GM18502 (cell line): Measurements from ENCODE around the gene SEMA3C.
"Not testable (repeated sequence)": the region's sequence is repeated elsewhere in the genome, so short reads cannot be mapped to it uniquely, and the experiment has no call there.

Experiments used
- ATAC-seq: cut with Tn5 transposase; IDR thresholded peaks from one replicate; pipeline ENCODE4 v1.9.1; 2021; ENCODE audit warnings: mild to moderate bottlenecking; ENCODE audit not compliant: unreplicated experiment, poor library complexity

SEMA3C gene

DNA sequence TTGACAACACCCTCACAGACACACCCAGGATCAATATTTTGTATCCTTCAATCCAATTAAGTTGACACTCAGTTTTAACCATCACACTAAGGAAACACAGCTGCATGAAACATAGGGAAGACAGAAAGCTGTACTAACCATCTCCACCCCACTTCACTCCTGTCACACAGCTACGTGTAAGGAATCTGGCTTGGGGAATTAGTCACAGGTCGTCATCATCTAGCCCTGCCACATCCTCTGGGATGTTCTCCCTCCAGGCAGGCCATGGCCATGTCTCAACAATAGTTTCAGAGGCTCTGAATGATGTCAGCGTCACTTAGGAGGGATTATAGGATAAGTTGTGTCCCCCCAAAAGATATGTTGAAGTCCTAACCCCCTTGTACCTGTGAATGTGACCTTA lies 10.8 kb upstream of the SEMA3C start:
- ATAC-seq = no peak

DNA sequence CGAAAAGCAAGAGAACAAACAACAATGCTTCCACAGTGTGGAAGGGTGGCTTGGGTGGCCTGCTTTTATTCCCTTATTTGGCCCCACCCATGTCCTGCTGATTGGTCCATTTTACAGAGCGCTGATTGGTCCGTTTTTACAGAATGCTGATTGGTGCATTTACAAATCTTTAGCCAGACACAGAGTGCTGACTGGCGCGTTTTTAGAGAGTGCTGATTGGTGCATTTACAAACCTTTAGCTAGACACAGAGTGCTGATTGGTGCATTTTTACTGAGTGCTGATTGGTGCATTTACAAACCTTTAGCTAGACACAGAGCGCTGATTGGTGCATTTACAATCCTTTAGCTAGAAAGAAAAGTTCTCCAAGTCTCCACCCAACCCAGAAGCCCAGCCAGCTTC lies 8.1 kb upstream of the SEMA3C start:
- ATAC-seq = not testable (repeated sequence)

DNA sequence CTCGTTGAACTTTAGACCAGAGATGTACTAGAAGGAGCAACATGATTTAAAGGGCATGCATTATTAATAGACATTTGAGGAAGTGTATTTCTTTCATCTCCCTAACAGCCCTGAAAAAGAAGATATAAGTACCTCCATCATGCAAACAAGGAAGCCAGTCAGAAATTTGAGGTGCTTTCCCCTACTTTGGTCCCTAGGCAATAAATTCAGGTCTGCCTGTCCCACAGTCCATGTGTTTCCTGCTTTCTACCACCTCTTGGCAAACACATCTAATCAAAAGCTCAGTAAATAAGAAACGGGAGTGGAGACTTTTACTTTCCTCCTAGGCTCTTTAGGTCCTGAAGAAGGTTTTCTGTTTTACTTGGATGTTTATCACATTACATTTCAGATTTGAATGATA lies 5.2 kb upstream of the SEMA3C start:
- ATAC-seq = no peak

DNA sequence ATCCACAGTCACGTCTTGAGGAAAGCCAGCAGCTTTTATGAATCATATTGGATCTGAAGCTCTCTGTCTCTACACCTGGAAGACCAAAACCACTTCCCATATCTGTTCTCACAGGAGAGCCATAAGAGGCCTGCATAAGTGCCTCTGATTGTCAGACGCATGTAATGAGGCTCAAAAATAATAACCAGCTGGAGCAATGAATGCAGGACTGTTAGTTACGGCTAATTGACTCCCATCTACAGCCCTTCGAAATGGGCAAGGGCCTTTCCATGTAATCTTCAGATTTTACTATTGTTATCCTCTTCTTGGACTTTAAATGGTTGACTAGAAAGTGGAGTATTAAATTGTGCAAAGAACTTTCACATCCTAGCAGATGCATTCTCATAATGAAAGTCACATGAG lies 4.4 kb upstream of the SEMA3C start:
- ATAC-seq = no peak

DNA sequence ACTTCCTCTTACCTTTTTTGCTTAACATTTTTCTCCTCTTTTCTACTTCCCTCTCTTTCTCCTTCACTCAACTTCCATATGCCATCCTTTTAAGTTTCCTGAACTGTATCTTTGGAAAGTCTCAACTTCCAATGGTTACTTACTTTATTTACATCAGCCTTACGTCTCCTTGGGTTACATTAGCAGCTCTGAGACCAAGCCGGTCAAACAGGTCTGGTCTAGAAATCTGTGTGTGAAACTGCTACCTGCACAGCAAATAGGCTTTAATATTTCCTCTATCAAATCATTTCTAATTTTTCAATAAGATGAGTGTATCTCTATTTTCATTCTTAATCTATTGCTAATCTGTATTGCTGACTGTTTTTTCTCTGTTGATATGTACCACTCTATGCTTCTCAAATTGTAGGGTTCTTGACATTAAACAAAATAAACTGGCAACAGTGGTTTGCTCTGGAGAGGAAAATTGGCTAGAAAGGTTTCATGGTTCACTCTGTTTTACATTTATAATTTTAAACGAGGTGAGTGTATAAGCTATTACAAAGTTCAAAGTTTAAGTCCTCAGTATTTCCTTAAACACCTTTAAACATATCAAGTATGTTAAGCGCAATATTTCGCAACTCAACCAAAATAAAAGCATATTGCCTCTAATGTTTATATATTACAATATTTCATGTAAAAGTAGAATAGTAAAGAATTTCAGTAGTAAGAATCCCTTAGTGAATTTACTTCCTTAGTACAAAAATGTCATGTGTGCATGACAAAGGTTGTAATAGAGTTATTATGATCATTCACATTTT lies 3.6 kb upstream of the SEMA3C start:
- no peak for ATAC-seq

DNA sequence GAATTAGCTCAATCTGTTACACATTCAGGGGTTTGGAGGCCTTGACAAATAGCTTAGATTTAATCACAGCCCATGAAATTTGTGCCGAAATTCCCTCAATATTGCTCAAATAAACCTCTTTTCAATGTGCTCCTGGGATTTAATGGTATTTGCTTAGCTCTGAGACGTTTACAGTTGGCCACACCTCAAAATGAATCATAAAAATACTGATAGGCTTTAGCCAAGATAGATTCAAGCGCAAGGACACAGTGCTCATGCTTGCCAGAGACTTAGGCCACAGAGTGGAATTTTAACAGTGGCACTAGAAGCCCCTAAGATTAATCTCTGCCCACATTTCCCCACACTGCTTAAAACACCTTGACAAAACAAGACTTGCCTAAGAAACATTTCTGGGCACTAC lies 2.3 kb upstream of the SEMA3C start:
- ATAC-seq = no peak

DNA sequence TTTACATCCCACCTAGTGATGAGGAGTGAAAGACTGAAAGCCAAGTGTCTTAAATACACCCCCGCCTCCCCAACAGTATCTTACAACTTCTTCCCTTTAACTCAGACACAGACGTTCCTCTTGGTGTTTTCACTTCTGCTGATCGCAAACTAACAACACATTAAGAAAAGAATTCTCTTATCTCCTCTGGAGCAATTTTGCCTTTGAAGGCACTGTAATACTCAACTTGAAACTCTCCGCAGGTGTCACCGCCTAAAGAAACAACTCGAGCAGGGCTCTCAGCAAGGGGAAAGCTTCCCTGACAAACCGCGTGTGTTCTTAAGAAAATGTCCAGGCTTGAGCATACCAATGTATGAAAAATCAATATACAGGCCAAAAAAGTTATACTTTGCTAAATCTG lies 452 bp downstream of the SEMA3C start:
- no peak for ATAC-seq

DNA sequence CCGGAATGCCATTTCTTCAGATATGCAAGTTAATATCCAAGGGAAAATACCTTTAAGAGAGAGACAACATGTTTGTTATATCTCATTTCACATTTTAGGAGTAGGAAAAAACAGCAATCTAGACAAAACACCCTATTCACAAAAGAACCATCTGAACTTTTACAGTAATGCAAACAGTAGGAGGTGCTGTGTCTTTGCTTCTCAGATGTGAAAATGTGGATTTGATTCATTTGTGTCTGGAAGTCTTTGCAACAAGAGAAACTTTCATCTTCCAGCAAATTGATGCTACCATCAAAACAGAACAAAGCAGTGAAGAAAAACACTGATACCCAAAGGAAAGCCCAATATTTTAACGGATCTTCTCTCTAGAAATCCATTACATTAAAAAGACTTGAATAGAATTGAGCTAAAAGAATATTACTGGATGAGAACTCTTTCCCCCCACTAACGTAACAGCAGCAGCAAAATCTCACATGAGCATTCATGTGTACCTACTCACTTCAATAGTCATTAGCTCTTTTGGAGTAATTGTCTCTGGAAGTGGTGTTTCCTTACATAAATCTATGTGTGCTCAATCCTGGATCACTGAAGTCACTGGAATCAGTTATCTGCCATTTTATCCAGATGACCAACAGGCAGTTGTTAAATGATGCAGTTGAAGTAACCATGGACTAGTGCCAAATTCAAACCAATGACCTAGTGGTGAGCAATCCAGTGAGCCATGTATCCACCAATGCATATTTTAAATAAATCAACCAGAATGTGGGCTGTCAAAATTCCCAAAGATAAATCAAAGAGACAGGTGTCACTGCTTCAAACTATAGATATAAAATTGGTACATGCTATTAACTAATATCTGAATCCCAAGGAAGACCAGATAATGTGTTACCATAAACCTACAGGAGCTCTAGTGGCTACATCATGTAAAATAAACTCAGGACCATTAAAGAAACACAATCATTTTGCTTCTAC lies 1.8 kb downstream of the SEMA3C start:
- ATAC-seq = no peak

DNA sequence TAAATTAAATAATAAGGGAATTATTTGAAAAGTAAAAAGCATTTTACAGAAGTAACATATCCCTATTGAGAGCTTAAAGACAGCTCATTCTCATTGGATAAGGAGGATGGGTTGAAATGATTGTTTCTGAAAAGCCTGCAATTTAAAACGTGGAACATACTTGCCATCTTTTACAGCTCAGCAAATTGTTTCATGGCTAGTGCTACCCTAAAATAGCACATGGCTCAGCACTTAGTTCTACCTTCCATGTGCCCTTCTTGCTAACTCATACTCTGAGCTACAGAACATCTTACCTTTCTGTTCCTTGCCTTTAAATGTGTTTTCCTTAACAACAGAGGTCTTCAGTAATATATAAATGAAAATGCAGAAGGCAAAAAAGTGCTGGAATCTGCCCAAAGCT lies 8.6 kb downstream of the SEMA3C start:
- no peak for ATAC-seq

DNA sequence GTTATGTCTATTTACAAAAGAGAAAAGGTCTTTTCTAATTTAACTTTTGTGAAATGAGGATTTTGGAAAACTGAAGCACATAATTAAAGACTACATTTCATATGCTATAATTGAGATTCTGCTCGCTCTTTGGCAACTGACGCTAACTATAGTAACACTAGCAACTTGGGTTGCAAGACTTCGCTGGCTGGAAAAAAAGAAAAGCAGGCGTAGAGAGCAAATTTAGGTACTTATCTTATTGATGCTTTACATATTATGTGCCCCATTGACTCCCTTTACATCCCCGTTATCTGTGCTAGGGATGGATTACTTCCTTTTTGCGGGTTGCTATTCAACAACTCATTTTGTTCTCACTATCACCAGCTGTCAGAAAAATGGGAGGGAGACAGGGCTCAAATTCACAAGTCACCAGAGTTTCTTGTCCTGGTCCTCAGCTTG lies 10.5 kb downstream of the SEMA3C start:
- ATAC-seq = no peak

DNA sequence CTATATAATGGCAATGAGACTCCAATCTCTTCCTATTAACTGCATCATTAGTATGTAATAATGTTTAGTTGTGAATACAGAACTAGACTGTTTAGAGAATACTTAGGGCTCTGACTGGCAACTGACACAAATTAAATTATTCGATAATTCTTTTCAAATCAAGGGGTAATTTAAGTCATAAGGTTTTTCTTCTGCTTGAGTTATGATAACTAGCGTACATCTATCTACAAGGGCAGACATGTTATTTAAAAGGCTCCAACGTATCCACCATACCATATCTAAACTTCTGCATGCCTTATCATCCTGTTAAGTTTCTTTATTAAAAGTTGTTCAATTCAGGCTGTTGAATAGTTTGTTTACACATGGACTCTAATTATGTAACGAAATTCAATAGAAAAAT lies 11.2 kb downstream of the SEMA3C start:
- ATAC-seq = no peak

DNA sequence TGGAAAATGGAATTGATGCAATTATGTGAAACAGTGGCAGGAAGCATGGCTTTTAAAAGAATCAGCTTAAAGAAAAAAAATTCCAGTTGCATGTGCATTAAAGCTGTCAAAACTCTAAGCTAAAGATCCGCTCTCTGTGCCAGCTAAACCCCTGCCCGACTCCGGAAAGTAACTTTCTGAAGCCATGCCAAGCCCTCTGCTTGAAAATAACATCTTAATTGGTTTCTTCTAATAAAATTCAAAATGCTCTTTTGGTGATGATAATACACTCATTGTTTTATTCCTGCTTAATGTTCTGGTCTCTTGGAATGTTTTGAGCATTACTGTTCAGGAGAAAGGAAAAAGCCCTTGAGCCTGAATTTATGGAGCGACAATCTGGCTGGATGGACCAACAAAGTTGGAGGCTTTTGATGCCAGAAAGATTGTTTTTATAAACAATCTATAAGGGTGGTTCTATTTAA lies 11.7 kb downstream of the SEMA3C start:
- ATAC-seq = no peak

DNA sequence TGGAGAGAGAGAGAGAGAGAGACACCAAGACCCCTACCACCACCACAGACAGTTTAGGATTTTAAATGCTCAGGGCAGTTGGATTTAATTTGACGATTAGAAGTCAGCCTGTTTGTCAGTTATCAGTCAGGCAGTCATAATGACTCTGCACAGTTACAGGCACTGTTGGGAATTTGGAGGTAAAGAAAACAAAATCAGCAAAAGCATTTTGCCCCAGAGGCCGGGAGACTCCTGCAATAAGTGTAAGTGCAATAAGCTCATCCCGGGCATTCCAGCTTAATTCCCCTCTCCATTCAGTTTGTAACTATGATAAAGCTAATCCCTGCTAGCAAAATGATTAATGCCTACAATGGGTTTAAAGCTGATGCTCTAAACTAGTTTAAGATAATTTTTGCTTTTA lies 13.5 kb downstream of the SEMA3C start:
- no peak for ATAC-seq

DNA sequence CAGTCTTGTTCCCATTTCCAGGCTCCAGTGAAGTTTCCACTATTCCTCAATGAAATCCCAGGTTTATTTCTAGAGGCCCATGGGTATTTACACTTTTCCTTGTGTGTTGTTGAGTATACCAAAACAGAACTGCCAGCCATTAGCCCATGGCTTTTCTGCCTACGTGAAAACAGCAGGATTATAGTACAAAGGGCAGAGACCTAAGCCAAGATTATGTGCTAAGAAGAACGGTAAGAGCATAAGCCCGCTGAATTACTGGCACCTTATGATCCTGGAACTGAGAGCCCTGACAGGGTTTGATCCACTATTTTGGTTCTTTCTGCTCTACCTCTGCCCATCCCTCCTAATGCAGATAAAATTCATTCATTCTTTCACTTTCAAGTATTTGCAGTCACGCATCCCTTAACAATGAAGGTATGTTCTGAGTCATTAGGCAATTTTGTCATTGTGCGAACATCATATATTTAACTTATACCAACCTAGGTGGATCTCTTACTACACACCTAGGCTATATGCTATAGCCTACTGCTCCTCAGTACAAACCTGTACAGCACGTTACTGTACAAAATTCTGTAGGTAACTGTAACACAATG lies 16.0 kb downstream of the SEMA3C start:
- no peak for ATAC-seq

DNA sequence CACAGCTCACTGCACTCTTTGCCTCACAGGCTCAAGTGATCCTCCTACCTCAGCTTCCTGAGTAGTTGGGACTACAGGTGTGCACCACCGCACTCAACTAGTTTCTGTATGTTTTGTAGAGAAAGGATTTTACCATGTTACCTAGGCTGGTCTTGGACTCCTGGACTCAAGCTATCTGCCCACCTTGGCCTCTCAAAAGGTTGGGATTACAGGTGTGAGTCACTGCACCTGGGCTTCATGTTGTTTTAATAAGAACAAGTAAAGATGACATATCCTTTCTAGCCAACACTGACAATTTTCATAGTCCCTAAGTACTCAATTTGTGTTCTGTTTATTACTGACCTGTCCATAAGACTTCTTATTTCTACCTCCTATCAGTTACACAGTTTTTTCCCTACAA lies 16.8 kb downstream of the SEMA3C start:
- no peak for ATAC-seq

DNA sequence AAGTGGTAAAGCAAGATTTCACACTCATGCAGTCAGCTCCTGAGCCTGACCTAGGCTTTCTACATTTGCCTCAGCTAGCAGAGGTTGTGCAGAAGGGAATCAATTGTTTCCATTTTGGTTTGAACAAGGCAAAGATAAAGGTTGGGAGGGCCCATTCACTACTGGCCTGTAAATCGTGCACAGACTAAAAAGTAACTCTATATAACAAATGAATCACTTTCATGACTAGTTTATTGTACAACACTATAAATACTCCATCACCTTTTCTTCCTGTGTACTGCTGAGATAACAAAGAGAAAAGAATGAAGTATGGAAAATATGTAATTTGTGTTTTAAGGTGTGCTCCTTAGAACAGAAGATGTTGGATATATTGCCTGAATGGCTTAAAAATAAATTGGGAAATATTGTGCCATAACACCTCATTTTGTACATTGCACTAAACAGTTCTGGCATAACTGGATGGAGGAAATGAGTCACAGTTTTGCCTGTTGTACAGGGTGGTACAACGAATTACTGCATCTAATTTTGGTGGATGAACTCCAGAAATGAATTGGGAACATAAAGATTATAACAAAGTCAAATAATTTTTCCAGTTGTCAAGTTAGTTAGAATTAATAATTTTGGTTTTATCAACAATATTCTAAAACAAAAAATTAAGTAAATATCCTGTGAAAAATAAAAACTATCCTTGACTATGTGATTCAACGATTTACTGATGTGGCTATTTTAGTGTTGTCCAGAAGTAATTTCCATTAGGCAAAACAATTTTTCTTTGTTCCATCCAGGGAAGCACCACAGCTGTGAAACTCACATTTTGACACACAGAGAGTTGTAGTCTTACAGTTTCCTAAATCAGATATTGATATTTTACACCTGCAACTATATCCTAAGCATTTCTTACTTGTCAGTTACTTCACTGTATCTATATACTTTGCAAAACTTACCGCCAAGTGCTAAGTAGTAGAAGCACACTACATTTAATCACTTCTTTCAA lies 18.0 kb downstream of the SEMA3C start:
- no peak for ATAC-seq

DNA sequence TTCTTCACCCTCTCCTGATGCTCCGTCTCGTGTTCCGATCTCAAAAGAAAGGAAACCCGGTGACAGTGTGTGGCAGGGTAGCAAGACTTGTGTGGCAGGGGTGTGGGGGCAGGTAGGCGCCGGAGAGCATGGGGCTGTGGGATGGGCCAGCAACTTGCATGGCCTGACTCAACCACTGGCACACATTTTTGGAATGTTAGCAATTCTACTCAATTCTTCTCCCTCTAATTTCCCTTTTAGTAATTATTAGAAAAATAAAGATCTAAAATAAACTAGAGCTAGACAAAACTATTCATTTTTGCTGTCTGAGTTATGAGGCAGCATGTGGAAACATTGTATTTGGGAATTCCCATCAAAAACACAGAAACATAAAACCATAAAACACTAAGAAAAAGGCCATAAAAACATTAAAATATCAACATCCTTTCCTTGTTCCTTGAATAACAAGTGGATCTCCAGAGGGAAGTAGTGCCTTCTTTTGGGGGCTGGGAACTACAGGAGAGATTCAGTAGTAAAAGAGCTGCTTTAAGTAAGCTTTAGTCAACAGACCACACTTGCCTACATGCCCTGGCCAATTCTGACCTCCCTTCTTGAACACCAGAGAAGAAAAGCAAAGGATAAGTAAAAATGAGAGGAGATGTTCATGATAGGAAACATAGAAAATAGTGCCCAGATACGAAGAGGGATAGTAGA lies 21.8 kb downstream of the SEMA3C start:
- no peak for ATAC-seq

DNA sequence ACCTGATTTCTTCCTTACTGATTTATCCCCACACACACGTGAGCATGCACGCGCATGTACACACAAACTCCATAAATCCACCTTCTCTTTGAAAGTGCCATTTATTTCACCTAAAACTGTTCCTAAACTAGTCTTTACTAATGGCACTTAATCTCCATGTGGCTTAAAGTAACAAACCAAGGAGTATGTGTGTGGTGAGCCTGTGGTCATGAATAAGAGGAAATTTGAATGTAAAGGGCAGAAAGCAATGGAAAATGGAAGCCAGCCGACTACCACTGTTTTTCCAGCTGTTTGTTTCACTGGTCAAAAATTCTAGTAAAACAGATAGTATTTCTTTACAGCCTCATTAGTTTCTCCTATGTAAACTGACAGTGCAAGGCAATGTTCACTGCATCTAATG lies 23.8 kb downstream of the SEMA3C start:
- ATAC-seq = no peak

DNA sequence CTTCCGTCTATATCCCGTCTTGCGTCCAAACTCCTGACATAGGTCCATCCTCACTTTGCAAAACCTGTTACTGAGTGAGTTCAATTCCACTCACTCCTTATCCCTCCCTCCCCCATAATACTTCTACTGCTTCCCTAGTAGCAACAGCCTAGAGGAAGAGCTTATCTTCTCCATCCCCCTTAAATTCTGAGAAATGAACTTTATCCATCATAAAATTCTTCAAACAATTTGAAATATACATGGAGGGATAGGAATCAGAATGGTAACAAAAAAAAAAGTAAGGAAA lies 27.6 kb downstream of the SEMA3C start:
- ATAC-seq = no peak
